ENCODE data around the gene TMEM238. TPM values are rescaled to one million over a fixed set of nuclear protein-coding genes. Genes with fewer than 3 reads are reported as not detected.
A peak's percentile ranks its signal among the peaks of the same experiment; 100 is the strongest.

The TMEM238 gene
- total and polyA plus RNA-seq, 8 donors, result 0.48 to 33.9 (median 1.1) TPM

DNA sequence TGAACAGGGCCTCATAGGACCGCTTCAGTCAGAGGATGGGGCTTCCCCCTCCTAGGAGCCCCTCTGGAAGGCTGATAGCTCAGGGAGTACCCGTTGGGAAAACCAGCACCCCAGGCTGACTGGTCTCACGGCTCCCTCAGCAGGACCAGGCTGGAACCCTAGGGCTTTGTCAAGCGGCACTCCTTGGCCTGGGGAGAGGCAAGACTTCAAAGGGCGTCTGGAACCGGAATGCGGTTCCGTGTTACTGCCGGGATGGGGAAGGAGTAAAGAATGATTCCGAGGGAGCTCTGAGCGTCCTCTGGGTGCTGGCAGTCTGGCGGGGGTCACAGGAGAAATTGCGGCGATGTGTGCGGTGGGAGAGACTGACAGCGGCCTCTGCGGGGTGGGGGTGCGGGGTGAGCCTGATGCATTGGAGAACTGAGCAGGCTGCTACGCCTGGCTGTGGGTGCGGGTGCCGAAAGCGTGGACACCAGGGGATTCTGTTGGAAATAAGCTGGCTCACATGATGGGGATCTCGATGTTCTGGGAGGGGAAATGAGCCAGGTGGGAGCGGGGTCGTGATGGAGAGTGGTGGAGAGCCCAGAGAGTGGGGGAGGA, 31.4 kb downstream of the TMEM238 start:
- H3K4me1 ChIP-seq, result peaks cover 7 to 16% of the 10 kb centered on the region in 2 donors

DNA sequence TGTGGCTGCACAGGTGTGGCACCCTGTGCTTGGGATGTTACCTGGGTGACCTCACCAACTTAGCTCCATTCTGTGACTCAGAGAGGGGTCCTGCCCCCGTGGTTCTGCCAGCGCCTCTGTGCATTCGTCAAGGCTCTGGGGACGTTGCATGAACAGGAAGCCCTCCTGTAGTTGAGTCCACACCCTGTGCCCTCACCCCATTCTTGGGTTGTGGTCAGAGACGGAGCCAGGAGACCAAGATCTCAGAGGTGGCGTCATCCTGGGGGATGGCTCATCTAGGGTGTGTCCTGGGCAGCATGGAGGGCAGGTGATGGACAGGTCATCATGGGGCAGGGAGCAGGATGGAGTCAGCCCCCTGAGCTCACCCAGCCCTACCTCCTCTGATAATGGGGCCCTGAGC, 32.1 kb downstream of the TMEM238 start:
- ATAC-seq, result no peak
- Histone ChIP-seq H3K27me3 (peaks cover 27 to 72% of the 10 kb centered on the region in 2 donors), H3K4me1 (peaks cover 7 to 16% of the 10 kb centered on the region in 2 donors), H3K27ac (no peak overlapping the region), H3K36me3 (peaks cover 0 to 6% of the 10 kb centered on the region in 2 donors), H3K9me3 (no peaks in the 10 kb centered on the region), H3K4me3 (no peak overlapping the region)
- intact Hi-C loops (cut with DNase I), result no loop called here
- TF ChIP-seq, protein P1, sequence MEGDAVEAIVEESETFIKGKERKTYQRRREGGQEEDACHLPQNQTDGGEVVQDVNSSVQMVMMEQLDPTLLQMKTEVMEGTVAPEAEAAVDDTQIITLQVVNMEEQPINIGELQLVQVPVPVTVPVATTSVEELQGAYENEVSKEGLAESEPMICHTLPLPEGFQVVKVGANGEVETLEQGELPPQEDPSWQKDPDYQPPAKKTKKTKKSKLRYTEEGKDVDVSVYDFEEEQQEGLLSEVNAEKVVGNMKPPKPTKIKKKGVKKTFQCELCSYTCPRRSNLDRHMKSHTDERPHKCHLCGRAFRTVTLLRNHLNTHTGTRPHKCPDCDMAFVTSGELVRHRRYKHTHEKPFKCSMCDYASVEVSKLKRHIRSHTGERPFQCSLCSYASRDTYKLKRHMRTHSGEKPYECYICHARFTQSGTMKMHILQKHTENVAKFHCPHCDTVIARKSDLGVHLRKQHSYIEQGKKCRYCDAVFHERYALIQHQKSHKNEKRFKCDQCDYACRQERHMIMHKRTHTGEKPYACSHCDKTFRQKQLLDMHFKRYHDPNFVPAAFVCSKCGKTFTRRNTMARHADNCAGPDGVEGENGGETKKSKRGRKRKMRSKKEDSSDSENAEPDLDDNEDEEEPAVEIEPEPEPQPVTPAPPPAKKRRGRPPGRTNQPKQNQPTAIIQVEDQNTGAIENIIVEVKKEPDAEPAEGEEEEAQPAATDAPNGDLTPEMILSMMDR (IDR thresholded peaks at IDR 0.05), result no peak
- DNase-seq, result no peak

More for the DNA sequence above, 31.4 kb downstream of the TMEM238 start:
- ATAC-seq (no peak), DNase-seq (no peak)
- H3K27ac ChIP-seq, result no peak overlapping the region
- H3K9me3 ChIP-seq, result no peaks in the 10 kb centered on the region
- TF ChIP-seq, protein P1 (IDR thresholded peaks at IDR 0.05), result no peak
- peaks cover 27 to 78% of the 10 kb centered on the region in 2 donors for H3K27me3 ChIP-seq
- H3K4me3 ChIP-seq, result no peak overlapping the region
- peaks cover 0 to under 1% of the 10 kb centered on the region in 2 donors for H3K36me3 ChIP-seq
- intact Hi-C loops (cut with DNase I), result no loop called here

DNA sequence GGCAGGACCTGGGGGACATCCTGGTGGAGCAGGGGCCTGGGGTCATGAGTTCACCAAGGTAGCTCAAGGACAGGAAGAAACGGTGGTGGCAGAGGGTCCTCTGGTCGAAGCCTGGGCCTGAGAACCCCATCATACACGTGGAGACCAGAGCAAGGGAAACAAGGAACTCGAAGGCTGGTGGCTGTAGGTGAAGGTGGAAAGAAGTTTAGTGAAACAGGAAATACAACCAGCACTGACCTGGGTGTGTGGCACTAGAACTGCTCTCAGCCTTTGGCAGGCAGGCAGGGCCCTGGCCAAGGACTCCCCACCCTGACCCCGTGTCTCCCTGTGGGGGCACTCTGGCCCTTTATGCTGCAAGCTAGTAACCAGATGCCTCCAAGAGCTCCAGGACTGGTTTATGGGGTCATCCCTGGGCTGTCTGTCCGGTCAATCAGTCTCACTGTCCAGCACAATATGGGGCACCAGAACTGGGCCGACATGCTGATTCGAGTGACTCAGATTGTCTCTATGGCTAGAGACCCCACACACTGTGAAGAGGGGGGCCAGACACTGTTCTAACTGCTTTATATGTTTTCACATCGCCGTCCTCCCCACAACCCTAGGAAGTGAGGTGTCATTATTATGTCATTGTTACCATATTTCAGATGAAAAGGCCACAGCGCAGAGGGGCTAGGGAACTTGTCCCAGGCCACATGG, 33.3 kb downstream of the TMEM238 start:
- Histone ChIP-seq H3K36me3 (peaks cover 0 to 17% of the 10 kb centered on the region in 2 donors), H3K27me3 (peaks cover 27 to 60% of the 10 kb centered on the region in 2 donors), H3K27ac (no peak overlapping the region), H3K4me3 (no peak overlapping the region), H3K4me1 (peaks cover 7 to 16% of the 10 kb centered on the region in 2 donors), H3K9me3 (no peaks in the 10 kb centered on the region)
- ATAC-seq (no peak), DNase-seq (no peak)
- TF ChIP-seq, protein P1 (IDR thresholded peaks at IDR 0.05), result no peak
- intact Hi-C loops (cut with DNase I), result no loop called here

DNA sequence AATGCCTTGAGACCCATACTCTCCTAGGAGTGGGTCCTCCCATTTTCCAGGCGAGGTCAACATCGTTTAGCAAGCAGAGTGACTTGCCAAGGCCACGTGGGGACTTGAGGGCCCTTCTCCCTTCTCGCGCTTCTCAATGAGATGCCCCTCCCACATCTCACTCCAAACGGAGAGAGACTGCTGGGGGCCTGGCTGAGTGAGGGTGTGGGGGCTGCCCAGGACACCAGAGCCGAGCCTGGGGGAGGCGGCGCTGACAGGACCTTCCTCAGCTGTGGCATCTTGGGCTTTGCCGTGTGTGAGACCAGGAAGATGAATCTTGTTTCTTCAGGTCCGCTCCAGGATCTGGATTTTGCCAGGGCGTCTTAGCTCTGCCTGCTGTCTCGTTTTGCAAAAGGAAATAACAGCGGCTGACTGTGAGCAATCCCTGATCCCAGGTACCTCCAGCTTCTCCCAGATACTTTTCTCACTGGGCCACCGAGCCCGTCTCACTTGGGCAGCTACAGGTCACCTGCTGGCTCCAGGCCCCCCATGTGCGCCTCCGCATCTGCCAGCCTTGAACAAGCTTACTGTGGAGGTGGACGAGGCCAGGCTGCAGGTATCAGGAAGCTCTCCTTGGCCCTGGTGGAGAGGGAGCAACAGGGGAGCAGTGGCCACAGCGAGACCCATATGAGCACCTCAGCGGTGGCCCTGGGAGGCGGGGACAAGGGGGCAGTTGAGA, 35.6 kb downstream of the TMEM238 start:
- DNase-seq, result peak in 1 of 4 donors; percentile 67
- Histone ChIP-seq H3K36me3 (peaks cover 0 to 36% of the 10 kb centered on the region in 2 donors), H3K4me3 (no peak overlapping the region), H3K9me3 (no peaks in the 10 kb centered on the region), H3K27ac (no peak overlapping the region), H3K4me1 (peaks cover 4% of the 10 kb centered on the region in 2 donors), H3K27me3 (peaks cover 17 to 37% of the 10 kb centered on the region in 2 donors)
- TF ChIP-seq, protein P1 (IDR thresholded peaks at IDR 0.05), result no peak
- intact Hi-C loops (cut with DNase I), result no loop called here
- peak; percentile 72 for ATAC-seq

Data from left lung (tissue), 10 donors.